Subcutaneous adipose tissue (tissue), 4 donors: ENCODE results near the gene GPN2. TPM values are rescaled to one million over a fixed set of nuclear protein-coding genes. Genes with fewer than 3 reads are reported as not detected.

Source experiments
- total RNA-seq, 4 donors: library from RNA; depleted of rRNA; stranded (reverse); fragments of >200 nt; gene quantifications; one replicate each; pipeline ENCODE4 v1.1.0, GENCODE V29; 2016
- TF ChIP-seq, protein P1 (sequence below): fragments of 450-650 bp; IDR thresholded peaks from one replicate; pipeline ENCODE4 v1.5.1; 2016; ENCODE audit warnings: low read depth, mild to moderate bottlenecking, control low read depth, antibody characterized with exemption, moderate library complexity

Gene GPN2
- total RNA-seq, 4 donors from 2014 or later: 8.5 to 12.2 (median 9.9) TPM

DNA sequence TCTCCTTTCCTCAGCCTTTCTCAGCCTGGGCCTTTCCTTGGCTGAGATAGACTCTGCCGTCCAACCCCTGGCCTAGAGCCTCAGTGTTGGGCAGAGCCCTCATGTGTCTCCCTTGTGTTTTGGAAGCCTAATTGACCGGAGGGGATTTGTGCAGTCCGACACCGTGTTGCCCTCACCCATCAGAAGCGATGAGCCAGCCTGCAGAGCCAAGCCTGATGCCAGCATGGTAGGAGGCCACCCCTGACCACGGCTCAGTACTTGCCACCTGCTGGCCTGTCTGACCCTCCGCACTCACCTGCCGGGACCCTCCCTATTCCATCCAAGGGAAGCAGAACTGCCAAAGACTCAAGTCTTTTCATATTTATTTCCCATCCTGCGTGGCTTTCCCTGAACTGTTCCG lies 36.5 kb downstream of the GPN2 start:
- TF ChIP-seq, protein P1, sequence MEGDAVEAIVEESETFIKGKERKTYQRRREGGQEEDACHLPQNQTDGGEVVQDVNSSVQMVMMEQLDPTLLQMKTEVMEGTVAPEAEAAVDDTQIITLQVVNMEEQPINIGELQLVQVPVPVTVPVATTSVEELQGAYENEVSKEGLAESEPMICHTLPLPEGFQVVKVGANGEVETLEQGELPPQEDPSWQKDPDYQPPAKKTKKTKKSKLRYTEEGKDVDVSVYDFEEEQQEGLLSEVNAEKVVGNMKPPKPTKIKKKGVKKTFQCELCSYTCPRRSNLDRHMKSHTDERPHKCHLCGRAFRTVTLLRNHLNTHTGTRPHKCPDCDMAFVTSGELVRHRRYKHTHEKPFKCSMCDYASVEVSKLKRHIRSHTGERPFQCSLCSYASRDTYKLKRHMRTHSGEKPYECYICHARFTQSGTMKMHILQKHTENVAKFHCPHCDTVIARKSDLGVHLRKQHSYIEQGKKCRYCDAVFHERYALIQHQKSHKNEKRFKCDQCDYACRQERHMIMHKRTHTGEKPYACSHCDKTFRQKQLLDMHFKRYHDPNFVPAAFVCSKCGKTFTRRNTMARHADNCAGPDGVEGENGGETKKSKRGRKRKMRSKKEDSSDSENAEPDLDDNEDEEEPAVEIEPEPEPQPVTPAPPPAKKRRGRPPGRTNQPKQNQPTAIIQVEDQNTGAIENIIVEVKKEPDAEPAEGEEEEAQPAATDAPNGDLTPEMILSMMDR: no peak

DNA sequence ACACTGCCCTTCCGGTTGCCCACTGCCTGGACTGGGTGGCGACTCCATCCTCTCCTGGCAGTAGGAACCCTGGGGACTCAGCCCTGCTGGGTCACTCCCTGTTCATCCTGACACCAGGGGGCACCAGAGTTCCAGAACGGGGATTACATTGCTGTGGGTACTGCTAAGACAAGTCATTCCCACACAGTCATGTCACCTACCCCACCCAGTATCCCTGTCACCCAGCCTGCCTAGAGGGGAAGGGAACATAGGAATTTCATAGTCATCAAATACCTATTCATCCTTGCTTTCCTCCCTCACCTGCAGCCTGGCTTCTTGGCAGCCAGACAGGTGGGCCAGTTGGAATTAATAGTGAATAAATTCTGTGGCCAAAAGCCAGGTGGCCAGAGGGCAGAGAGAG lies 36.9 kb downstream of the GPN2 start:
- TF ChIP-seq, protein P1: no peak

DNA sequence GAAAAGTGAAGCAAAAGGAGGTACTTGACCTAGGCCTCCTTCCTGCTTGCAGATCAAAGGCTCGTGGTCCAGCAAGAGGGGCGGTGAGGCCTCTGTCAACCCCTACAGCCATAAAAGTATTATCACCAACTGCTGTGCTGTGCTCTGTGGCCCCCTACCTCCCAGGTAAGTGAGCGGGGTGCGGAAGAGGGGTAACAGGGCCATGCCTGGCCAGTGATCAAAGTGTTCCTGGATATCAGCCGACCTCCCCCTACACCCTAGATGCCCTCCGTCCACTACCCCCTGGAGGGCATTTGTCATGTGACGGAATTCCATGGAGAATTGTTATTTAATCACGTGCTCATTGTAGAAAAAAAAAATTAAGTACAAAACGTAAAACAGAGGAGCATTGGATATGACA lies 37.4 kb downstream of the GPN2 start:
- TF ChIP-seq, protein P1: no peak

DNA sequence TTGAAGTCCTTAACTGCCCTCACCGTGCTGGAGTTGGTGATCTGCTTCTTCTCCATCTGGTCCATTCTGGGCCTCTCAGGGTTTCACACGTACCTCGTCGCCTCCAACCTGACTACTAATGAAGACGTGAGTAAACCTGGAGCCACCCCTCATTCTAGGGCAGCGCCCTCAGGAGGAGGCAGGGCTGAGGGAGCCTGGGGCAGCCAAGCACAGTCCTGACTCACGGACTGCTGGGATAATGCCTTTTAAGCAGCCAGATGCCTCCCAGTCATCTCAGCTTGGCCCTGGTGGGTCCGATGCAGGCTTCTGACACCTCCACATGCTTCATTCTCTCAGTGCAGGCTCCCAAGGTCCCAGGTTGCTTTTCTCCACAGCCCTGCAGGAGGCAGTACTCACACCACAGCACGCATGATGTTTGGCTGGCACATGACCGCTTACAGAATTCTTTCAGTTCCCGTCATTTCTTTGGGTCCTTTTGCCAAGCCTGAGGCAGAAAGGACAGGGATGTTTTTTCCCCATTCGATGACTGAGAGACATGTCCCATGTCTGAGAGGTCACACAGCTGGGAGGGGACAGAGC lies 38.9 kb downstream of the GPN2 start:
- TF ChIP-seq, protein P1: no peak

DNA sequence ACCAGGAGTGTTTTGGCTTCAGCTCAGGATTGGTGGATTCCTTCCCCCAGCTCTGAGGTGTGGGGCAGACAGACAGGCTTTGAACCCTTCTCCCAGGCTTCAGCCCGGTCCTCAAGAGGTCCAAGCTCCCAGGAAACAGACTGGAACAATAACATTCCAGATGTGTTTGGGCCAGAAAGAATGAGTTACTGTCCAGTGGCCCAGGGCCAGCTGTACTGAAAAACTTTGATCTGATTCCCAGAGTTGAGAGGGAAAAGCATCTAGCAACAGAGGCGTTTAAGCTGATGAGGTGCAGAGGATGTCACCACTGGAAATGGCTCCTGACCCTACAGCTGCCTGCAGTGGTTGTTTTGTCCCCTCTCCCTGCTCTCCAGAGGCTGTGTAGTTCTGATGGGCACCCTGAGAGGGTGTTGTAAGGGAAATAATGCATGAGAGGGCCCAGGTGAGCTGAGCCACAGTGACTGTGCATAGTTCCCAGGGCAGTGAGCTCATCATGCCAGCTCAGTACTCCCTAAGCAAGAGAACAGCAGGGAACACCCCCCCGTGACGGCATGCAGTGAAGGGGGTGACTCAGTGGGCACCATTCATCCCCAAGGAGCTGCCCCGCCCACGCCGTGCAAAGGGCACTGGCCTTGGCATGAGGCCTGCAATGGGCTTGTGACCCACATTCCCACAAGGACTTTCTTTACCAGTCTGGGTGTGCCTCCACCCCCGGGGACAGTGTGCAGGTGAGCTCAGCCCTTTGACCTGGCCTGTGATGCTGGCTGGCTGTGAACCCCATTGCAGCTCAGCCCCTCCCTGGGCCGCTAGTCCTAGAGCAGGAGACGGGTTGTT lies 40.9 kb downstream of the GPN2 start:
- TF ChIP-seq, protein P1: no peak

DNA sequence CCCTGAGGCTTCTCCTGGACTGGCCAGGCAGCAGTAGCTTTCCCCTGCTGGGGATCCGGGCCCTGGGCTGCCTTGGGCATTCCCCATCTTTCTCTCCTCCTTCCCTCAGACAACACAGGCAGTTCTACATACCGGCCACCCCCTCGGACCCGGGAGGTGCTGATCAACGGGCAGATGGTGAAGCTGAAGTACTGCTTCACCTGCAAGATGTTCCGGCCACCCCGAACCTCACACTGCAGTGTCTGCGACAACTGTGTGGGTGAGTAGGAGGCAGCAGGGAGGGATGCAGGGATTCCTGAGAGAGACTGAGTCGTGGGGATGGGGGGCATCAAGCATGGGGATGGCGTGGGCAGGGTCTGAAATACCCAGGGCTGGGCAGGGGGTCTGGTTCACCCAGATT lies 41.6 kb downstream of the GPN2 start:
- TF ChIP-seq, protein P1: no peak

DNA sequence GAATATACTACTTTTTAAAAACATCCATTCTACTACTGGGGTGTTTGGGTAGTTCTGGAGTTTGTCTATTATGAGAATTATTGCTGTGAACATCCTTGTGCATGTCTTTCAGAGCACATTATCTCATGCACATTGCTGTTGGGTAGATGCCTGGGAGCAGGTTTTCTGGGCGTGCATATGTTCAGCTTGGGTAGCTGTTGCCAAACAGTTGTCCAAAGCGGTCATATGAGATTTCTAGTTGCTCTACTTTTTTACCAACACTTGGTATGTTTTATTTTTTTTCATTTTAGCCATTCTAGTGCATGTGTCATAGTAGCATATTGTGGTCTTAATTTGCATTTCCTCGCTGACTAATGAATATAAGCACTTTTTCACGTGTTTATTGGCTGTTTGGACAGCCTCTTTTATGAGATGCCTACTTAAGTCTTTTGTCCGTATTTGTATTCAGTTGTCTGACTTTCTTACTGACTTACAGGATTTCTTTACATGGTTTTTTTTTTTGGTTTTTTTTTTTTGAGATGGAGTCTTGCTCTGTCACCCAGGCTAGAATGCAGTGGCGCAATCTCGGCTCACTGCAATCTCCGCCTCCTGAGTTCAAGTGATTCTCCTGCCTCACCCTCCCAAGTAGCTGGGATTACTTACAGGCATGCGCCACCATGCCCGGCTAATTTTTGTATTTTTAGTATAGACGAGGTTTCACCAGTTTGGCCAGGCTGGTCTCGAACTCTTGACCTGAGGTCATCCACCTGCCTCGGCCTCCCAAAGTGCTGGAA lies 45.5 kb downstream of the GPN2 start:
- TF ChIP-seq, protein P1: no peak
